ENCODE measurements around the gene CUL2.
"Not testable (repeated sequence)": the region's sequence is repeated elsewhere in the genome, so short reads cannot be mapped to it uniquely, and the experiment has no call there.

Gene CUL2

DNA sequence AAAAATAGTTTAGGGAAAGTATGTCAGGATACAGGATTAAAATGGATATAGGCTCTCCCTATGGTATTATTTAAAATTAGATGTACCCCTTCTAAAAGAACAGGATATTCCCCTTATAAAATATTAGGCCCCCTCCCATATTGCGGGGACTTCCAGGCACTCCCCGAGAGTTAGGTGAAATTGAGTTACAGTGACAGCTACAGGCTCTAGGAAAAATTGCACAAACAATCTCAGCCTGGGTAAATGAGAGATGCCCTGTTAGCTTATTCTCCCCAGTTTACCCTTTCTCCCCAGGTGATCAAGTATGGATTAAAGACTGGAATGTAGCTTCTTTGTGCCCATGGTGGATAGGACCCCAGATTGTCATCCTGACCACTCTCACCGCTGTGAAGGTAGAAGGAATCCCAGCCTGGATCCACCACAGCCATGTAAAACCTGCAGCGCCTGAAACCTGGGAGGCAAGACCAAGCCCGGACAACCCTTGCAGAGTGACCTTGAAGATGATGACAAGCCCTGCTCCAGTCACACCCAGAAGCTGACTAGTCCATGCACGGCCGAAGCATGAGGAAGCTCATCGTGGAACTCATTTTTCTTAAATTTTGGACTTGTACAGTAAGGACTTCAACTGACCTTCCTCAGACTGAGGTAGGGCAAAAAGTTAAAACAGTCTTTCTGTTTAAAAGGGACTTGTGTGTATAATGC, 115.6 kb downstream of the CUL2 start:
- not testable (repeated sequence) for DNase-seq

DNA sequence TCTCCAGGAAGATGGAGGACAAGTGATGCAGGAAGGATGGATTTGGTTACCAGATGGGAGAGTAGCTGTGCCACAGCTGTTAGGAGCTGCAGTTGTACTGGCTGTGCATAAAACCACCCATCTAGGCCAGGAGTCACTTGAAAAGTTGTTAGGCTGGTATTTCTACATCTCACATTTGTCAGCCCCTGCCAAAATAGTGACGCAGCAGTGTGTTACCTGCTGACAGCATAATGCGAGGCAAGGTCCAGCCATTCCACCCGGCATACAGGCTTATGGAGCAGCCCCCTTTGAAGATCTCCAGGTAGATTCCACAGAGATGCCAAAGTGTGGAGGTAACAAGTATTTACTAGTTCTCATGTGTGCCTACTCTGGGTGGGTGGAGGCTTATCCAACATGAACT, 116.4 kb downstream of the CUL2 start:
- DNase-seq = not testable (repeated sequence)

DNA sequence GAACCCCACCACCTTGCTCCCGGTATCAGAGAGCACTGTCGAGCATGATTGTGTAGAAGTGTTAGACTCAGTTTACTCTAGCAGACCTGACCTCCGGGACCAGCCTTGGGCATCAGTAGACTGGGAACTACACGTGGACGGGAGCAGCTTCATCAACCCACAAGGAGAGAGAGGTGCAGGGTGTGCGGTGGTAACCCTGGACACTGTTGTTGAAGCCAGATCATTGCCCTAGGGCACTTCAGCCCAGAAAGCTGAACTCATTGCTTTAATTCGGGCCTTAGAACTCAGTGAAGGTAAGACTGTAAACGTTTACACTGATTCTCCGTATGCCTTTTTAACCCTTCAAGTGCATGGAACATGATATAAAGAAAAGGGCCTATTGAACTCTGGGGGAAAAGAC, 117.0 kb downstream of the CUL2 start:
- DNase-seq = not testable (repeated sequence)

GRCh38 chr10:34972591-34972990, 117.5 kb downstream of the CUL2 start:
- DNase-seq = not testable (repeated sequence)

DNA sequence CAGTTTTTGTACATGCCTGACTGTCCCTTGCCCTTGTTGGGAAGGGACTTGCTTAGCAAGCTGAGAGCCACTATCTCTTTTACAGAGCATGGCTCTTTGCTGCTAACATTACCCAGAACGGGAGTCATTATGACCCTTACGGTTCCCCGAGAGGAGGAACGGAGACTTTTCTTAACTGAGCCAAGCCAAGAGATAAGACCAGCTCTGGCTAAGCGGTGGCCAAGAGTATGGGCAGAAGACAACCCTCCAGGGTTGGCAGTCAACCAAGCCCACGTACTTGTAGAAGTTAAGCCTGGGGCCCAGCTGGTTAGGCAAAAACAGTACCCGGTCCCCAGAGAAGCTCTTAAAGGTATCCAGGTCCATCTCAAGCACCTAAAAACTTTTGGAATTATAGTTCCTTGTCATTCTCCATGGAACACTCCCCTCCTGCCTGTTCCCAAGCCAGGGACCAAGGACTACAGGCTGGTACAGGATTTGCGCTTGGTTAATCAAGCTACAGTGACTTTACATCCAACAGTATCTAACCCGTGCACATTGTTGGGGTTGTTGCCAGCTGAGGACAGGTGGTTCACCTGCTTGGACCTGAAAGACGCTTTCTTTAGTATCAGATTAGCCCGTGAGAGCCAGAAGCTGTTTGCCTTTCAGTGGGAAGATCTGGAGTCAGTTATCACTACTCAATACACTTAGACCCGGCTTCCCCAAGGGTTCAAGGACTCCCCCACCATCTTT, 118.4 kb downstream of the CUL2 start:
- DNase-seq = not testable (repeated sequence)

DNA sequence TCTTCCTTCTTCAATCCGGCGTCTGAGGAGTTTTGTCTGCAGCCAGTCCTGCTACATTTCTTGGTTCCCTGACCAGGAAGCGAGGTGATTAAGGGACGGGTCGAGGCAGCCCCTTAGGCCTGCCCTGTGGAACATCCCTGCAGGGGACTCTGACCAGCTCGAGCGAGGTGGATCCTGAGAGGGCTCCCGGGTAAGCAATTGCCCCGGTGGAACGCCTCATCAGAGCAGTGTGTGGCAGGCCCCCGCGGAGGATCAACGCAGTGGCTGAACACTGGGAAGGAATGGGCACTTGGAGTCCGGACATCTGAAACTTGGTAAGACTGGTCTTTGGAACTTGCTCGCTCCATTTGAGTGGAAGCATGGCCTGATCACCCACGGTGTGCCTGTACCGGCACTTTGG, 121.0 kb downstream of the CUL2 start:
- DNase-seq = no peak

- no peak for DNase-seq
These were observed 122.7 kb downstream of the CUL2 start for GRCh38 chr10:34967335-34967880.

- DNase-seq = no peak
These were observed 123.7 kb downstream of the CUL2 start for GRCh38 chr10:34966451-34966850.

- no peak for DNase-seq
These were observed 124.1 kb downstream of the CUL2 start for GRCh38 chr10:34966040-34966439.

DNA sequence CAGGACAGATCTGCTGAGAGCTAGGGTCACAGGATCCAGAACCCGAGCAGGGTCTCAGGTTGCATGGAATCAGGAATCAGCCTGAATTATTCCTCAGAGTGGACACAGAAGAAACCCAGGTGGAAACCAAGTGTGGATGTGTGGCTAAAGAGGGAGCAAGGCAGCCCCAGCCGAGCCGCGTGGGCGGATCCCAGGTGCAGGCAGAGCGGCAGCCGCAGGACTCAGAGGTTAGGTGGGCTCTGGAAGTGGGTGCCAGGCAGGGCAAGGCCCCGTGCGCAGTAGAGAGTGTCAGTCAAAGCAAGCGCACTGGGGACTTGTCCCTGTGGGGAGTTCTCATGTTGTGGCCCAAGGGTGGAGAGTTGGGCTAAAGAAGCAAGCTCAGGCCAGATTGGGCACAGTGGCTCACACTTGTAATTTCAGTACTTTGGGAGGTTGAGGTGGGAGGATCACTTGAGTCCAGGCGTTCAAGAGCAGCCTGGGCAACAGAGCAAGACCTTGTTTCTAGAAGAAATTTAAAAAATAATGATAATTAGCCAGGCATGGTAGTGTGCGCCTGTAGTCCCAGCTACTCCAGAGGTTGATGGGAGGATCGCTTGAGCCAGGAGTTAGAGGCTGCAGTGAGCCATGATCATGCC, 125.9 kb downstream of the CUL2 start:
- no peak for DNase-seq

DNA sequence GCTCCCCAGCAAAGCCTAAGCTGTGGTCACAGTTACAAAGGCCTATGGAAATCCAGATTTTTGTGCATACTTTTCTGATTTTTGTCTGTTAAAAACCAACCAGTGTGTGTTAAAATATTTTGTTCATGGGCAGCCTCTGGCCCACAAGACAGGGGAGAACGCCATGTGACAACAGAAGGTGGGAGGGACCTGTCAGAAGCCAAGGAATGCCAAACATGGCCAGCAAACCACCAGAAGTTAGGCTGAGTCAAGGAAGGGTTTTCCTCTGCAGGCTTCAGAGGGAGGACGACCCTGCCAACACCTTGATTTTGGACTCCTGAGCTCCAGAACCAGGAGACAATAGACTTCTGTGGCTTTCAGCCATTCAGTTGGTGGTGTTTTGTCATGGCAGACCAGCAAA, 127.3 kb downstream of the CUL2 start:
- DNase-seq = no peak

DNA sequence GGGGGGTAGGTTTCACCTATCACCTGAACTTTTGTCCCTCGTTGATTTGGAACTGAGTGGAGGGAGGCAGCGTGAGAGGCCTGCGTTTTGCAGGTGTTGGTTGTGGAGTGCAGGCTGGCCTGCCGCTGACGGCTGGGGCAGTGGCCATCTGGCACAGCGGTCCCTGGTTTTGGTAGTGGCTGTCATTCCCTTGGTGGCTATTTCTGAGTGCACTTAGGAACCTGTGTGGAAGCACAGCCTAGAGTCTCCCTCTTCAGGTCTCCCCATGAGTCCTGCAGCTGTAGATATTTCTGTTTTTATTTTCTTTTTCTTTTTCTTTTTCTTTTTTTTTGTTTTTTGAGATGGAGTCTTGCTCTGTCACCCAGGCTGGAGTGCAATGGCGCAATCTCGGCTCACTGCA, 129.2 kb downstream of the CUL2 start:
- no peak for DNase-seq

DNA sequence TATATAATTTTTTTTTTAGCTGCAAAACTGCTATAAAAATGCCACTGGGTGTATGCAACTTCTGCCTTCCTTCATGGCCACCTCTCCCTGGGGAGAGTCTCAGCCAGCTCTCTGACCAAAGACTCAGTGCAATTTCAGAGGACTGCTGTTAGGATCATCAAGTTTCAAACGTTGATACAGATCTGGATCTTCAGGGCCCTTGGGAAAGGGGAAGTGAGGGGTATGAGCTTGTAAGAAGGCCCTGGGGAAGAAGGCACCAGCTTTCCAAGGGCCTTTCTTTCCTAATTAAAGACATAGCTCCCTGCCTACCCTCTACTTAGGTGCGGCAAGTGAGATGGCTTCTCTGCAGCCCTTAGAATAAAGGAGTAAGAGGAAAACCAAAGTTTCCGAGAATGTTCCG, 130.4 kb downstream of the CUL2 start:
- no peak for DNase-seq

DNA sequence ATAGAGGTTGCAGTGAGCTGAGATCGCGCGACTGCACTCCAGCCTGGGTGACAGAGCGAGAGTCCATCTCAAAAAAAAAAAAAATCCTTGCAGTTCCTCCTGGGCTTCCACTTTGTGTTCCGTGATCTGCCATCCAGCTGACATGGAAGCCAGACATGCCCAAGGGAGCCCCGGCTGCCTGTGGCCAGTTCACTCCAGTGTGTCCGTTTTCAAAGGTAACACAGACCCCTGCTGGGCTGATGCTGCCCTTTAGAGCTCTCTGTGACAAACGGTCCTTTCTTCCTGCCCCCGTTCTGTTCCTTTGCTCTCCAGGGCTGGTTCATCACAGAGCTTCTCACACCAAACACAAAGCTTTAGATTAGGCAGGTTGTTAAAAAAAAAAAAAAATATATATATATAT, 130.8 kb downstream of the CUL2 start:
- no peak for DNase-seq

Measured in activated naive CD4-positive, alpha-beta T cell treated with anti-CD3 and anti-CD28 coated beads, Interleukin-2, amount 50 U/mL, for 16 hours (primary cell).